ENCODE results near the gene SPDYE2. TPM values are rescaled to one million over a fixed set of nuclear protein-coding genes. Genes with fewer than 3 reads are reported as not detected.
A peak's percentile ranks its signal among the peaks of the same experiment; 100 is the strongest.
"Not testable (repeated sequence)": the region's sequence is repeated elsewhere in the genome, so short reads cannot be mapped to it uniquely, and the experiment has no call there.

SPDYE2 gene
- total and polyA plus RNA-seq, 2 donors (not counting 3 experiments of a cell fraction or from before 2014, with no cell fraction given) = not detected

DNA sequence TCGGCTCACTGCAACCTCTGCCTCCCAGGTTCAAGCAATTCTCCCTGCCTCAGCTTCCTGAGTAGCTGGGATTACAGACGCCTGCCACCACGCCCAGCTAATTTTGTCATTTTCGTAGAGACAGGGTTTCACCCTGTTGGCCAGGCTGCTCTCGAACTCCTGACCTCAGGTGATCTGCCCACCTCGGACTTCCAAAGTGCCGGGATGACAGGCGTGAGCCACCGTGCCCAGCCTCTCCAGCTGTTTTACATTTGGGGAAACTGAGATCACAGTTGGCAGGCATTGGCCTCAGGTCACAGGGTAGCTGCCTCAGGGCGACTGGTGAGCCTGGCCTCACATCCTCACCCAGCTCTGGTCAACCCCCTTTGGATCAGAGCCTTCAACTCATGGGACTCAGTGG lies 58.7 kb downstream of the SPDYE2 start:
- H3K4me3 ChIP-seq (replicated peaks in 1 of 3; ENCODE audit: insufficient read depth in 1 of 3, low read depth in 1 of 3, low read length in 3 of 3); H3K4me1 ChIP-seq (ENCODE audit: control insufficient read depth, extremely low read depth, insufficient read depth, low read length); H3K27me3 ChIP-seq (ENCODE audit: control insufficient read depth in 2 of 2, insufficient read depth in 2 of 2, low read length in 2 of 2); BruUV-seq (replicated peaks); dilution Hi-C loops (cut with MboI; ENCODE audit: extremely low pct_ligation_motif_present, low sequenced_read_pairs); FAIRE-seq; H2AFZ ChIP-seq (ENCODE audit: low read depth, low read length); H3K4me2 ChIP-seq (ENCODE audit: insufficient read depth, low read length); H4K20me1 ChIP-seq (replicated peaks; ENCODE audit: control insufficient read depth, extremely low read depth, insufficient read depth, low read length); H3K9ac ChIP-seq (replicated peaks; ENCODE audit: extremely low read depth, insufficient read depth, low read length); H3K79me2 ChIP-seq (ENCODE audit: control insufficient read depth, insufficient read depth, low read length); H3K36me3 ChIP-seq (ENCODE audit: control insufficient read depth in 2 of 2, extremely low read depth in 1 of 2, insufficient read depth in 2 of 2, low read length in 2 of 2); DNase-seq (ENCODE audit: low read depth, low spot score); H3K9me1 ChIP-seq (replicated peaks; ENCODE audit: control insufficient read depth, extremely low read depth, insufficient read depth, low read length); H3K9me3 ChIP-seq (replicated peaks; ENCODE audit: control insufficient read depth, insufficient read depth, low read length); CTCF ChIA-PET; intact Hi-C loops (cut with micrococcal nuclease); H3K27ac ChIP-seq (ENCODE audit: insufficient read depth, low read depth, low read length); POLR2A ChIA-PET: not testable (repeated sequence)

DNA sequence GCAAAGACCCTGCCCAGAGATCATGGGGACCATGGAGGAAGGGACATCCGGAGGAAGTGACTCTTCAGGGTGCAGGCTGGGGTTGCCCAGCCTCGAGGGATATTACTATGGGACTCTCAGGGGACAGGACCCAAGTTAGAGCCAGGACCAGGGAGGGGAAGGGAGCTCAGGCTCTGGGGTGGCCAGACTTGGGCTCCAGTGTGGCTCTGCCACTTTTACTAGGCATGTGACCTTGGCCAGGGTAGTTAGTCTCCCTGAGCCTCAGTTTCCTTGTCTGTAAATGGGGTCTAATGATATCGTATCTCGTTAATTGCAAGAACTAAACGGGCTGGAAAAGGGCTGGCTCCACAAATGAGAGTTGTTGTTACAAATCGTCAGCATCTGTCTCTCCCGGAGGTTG lies 59.4 kb downstream of the SPDYE2 start:
- H3K4me3 ChIP-seq (replicated peaks in 1 of 3; ENCODE audit: insufficient read depth in 1 of 3, low read depth in 1 of 3, low read length in 3 of 3); H3K4me2 ChIP-seq (ENCODE audit: insufficient read depth, low read length); H3K27me3 ChIP-seq (ENCODE audit: control insufficient read depth in 2 of 2, insufficient read depth in 2 of 2, low read length in 2 of 2); H3K4me1 ChIP-seq (ENCODE audit: control insufficient read depth, extremely low read depth, insufficient read depth, low read length); H3K79me2 ChIP-seq (ENCODE audit: control insufficient read depth, insufficient read depth, low read length); POLR2A ChIA-PET; H4K20me1 ChIP-seq (replicated peaks; ENCODE audit: control insufficient read depth, extremely low read depth, insufficient read depth, low read length); dilution Hi-C loops (cut with MboI; ENCODE audit: extremely low pct_ligation_motif_present, low sequenced_read_pairs); intact Hi-C loops (cut with micrococcal nuclease); CTCF ChIA-PET; FAIRE-seq; DNase-seq (ENCODE audit: low read depth, low spot score); H3K36me3 ChIP-seq (ENCODE audit: control insufficient read depth in 2 of 2, extremely low read depth in 1 of 2, insufficient read depth in 2 of 2, low read length in 2 of 2); H3K9ac ChIP-seq (replicated peaks; ENCODE audit: extremely low read depth, insufficient read depth, low read length); H3K9me3 ChIP-seq (replicated peaks; ENCODE audit: control insufficient read depth, insufficient read depth, low read length); H3K27ac ChIP-seq (ENCODE audit: insufficient read depth, low read depth, low read length); BruUV-seq (replicated peaks); H2AFZ ChIP-seq (ENCODE audit: low read depth, low read length); H3K9me1 ChIP-seq (replicated peaks; ENCODE audit: control insufficient read depth, extremely low read depth, insufficient read depth, low read length): not testable (repeated sequence)

DNA sequence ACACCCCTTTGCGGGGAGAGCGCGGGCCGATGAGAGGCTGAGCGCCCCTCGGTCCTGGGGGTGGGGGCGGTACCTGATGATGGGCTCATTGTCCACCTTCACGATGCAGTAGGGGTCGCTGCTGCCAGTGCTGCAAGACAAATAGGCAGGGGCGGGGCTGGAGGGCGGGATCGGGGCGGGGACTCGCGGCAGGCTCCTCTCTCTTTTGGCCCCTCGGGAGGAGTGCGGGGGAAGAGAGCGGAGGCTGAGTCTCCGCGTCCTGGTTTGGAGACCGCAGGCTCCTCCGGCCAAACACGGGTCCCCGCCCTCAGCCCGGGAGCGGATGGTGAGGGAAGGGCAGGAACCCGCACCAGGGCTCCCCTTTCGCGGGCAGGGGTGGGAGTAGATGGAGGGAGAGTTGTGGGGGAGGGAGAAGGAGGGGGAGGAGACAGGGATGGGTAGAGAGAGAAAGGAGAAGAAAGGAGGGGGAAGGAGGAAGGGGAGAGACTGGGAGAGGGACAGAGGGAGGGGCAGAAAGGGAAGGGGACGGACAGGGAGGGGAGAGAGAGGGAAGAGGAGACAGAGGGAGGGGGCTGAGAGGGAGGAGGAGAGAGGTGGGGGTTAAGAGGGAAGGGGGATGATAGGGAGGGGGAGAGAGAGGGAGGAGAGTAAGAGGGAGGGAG lies 60.1 kb downstream of the SPDYE2 start:
- H4K20me1 ChIP-seq (replicated peaks; ENCODE audit: control insufficient read depth, extremely low read depth, insufficient read depth, low read length); dilution Hi-C loops (cut with MboI; ENCODE audit: extremely low pct_ligation_motif_present, low sequenced_read_pairs); H3K4me2 ChIP-seq (ENCODE audit: insufficient read depth, low read length); CTCF ChIA-PET; H3K4me3 ChIP-seq (replicated peaks in 1 of 3; ENCODE audit: insufficient read depth in 1 of 3, low read depth in 1 of 3, low read length in 3 of 3); H3K9me3 ChIP-seq (replicated peaks; ENCODE audit: control insufficient read depth, insufficient read depth, low read length); H3K36me3 ChIP-seq (ENCODE audit: control insufficient read depth in 2 of 2, extremely low read depth in 1 of 2, insufficient read depth in 2 of 2, low read length in 2 of 2); H3K27ac ChIP-seq (ENCODE audit: insufficient read depth, low read depth, low read length); POLR2A ChIA-PET; H2AFZ ChIP-seq (ENCODE audit: low read depth, low read length); DNase-seq (ENCODE audit: low read depth, low spot score); intact Hi-C loops (cut with micrococcal nuclease); H3K27me3 ChIP-seq (ENCODE audit: control insufficient read depth in 2 of 2, insufficient read depth in 2 of 2, low read length in 2 of 2); H3K79me2 ChIP-seq (ENCODE audit: control insufficient read depth, insufficient read depth, low read length); H3K4me1 ChIP-seq (ENCODE audit: control insufficient read depth, extremely low read depth, insufficient read depth, low read length); BruUV-seq (replicated peaks); H3K9ac ChIP-seq (replicated peaks; ENCODE audit: extremely low read depth, insufficient read depth, low read length); H3K9me1 ChIP-seq (replicated peaks; ENCODE audit: control insufficient read depth, extremely low read depth, insufficient read depth, low read length): not testable (repeated sequence)
- FAIRE-seq = peak; percentile 94

DNA sequence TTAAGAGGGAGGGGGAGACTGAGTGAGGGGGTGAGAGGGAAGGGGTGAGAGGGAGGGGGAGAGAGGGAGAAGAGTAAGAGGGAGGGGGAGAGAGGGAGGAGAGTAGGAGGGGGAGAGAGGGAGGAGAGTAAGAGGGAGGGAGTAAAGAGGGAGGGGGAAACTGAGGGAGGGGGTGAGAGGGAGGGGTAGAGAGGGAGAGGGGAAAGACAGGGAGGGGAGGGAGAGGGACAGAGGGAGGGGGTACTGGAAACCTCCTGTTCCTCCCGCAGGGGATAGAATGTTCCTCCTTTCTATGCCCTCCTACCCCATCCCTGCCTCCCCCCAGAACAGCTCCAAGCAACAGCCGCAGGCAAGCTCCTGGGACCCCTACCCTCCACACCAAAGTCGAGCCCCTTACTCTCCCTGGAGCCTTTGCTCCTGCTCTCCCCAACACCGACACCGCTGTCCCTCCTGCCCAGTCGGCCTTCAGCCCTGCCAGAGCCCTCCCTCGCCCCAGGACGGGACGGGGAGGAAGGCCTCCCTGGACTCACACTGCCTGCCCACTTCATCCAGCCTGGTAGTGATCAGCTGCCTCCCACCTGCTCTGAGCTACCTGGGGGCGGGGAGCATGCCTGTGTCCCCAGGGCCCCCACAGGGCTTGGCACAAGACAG lies 60.8 kb downstream of the SPDYE2 start:
- H3K27ac ChIP-seq (ENCODE audit: insufficient read depth, low read depth, low read length); POLR2A ChIA-PET; H3K4me2 ChIP-seq (ENCODE audit: insufficient read depth, low read length); dilution Hi-C loops (cut with MboI; ENCODE audit: extremely low pct_ligation_motif_present, low sequenced_read_pairs); intact Hi-C loops (cut with micrococcal nuclease); H3K4me3 ChIP-seq (replicated peaks in 1 of 3; ENCODE audit: insufficient read depth in 1 of 3, low read depth in 1 of 3, low read length in 3 of 3); FAIRE-seq; H4K20me1 ChIP-seq (replicated peaks; ENCODE audit: control insufficient read depth, extremely low read depth, insufficient read depth, low read length); H3K4me1 ChIP-seq (ENCODE audit: control insufficient read depth, extremely low read depth, insufficient read depth, low read length); H3K9me1 ChIP-seq (replicated peaks; ENCODE audit: control insufficient read depth, extremely low read depth, insufficient read depth, low read length); H3K36me3 ChIP-seq (ENCODE audit: control insufficient read depth in 2 of 2, extremely low read depth in 1 of 2, insufficient read depth in 2 of 2, low read length in 2 of 2); H3K9me3 ChIP-seq (replicated peaks; ENCODE audit: control insufficient read depth, insufficient read depth, low read length); H3K9ac ChIP-seq (replicated peaks; ENCODE audit: extremely low read depth, insufficient read depth, low read length); H3K79me2 ChIP-seq (ENCODE audit: control insufficient read depth, insufficient read depth, low read length); H3K27me3 ChIP-seq (ENCODE audit: control insufficient read depth in 2 of 2, insufficient read depth in 2 of 2, low read length in 2 of 2); CTCF ChIA-PET; H2AFZ ChIP-seq (ENCODE audit: low read depth, low read length): not testable (repeated sequence)
- peak; percentile 23 for DNase-seq (ENCODE audit: low read depth, low spot score)
- BruUV-seq (replicated peaks) = TSS peak; percentile 61

Measured in endothelial cell of umbilical vein (primary cell).